HUES48 (cell line): ENCODE measurements around the gene MACROD2.

Experiments used
- H3K27ac ChIP-seq: one replicate; pipeline ENCODE4 v1.7.0; 2013; ENCODE audit warnings: low read depth, low read length, inconsistent platforms
- H3K27me3 ChIP-seq: 2 replicates; pipeline ENCODE4 v1.6.1; 2013; ENCODE audit warnings: mild to moderate bottlenecking, low read length; ENCODE audit not compliant: control insufficient read depth, insufficient read depth
- H3K36me3 ChIP-seq: 2 replicates; pipeline ENCODE4 v1.6.1; 2013; ENCODE audit warnings: low read length; ENCODE audit not compliant: control insufficient read depth, insufficient read depth
- H3K4me1 ChIP-seq: 2 replicates; pipeline ENCODE4 v1.6.1; 2013; ENCODE audit warnings: mild to moderate bottlenecking, low read length; ENCODE audit not compliant: control insufficient read depth, insufficient read depth
- H3K4me3 ChIP-seq: 2 replicates; pipeline ENCODE4 v1.5.1; 2013; ENCODE audit warnings: mild to moderate bottlenecking, low read depth, low read length
- H3K9ac ChIP-seq: 2 replicates; pipeline ENCODE4 v1.6.1; 2013; ENCODE audit warnings: mild to moderate bottlenecking, low read depth, low read length, moderate library complexity
- H3K9me3 ChIP-seq: 2 replicates; pipeline ENCODE4 v1.6.1; 2013; ENCODE audit warnings: low read length; ENCODE audit not compliant: control insufficient read depth, insufficient read depth

MACROD2 gene

DNA sequence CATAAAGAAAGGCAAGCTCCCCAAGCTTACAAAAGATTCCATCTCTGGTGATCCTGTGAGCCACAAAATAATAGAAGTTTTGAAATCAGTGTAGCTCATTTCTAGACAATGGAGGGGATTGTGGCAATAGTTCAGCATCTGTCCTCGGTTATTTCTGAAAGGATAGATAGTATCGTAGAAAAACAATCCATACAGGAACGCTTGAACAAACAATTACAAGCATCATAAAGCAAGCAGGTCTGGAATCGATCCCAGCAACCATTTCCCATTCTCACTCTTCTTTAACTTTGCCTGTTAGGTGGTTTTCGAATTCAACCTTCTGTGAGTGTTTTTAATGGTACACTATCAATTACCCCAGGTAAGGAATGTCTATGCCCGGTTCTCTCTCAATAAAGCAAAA, 1646.8 kb downstream of the MACROD2 start:
- H3K36me3 ChIP-seq: no peaks in the 10 kb centered on the region
- no peak overlapping the region for H3K9ac ChIP-seq
- peaks cover 19% of the 10 kb centered on the region for H3K4me1 ChIP-seq
- no peak overlapping the region for H3K27ac ChIP-seq
- H3K4me3 ChIP-seq: no peak overlapping the region
- H3K27me3 ChIP-seq: no peaks in the 10 kb centered on the region
- H3K9me3 ChIP-seq: no peaks in the 10 kb centered on the region

DNA sequence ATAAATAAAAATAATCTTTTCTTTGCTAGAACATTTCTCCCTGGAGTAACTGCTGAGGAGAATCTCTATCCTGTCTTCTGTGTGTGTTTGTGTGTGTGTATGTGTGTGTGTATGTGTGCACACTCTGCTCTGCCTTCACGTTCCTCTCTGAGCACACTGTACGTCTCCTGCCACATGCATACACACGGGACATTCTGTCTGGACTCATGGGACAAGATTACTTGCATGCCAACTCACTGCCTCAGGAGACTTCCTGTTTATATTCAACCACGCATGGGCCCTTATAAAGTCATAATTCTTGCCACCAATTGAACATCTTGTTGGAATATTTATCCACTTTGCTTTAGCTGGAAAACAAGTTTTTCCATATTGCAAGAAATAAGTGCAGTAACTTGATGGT, 1647.4 kb downstream of the MACROD2 start:
- peaks cover 13% of the 10 kb centered on the region for H3K4me1 ChIP-seq
- H3K27ac ChIP-seq: no peak overlapping the region
- H3K4me3 ChIP-seq: no peak overlapping the region
- H3K36me3 ChIP-seq: no peaks in the 10 kb centered on the region
- H3K9me3 ChIP-seq: no peaks in the 10 kb centered on the region
- H3K27me3 ChIP-seq: no peaks in the 10 kb centered on the region
- no peak overlapping the region for H3K9ac ChIP-seq

- Histone ChIP-seq H3K36me3 (no peaks in the 10 kb centered on the region), H3K27me3 (no peaks in the 10 kb centered on the region), H3K27ac (no peak overlapping the region)
Measured at GRCh38 chr20:15643713-15644112, 1648.4 kb downstream of the MACROD2 start.

DNA sequence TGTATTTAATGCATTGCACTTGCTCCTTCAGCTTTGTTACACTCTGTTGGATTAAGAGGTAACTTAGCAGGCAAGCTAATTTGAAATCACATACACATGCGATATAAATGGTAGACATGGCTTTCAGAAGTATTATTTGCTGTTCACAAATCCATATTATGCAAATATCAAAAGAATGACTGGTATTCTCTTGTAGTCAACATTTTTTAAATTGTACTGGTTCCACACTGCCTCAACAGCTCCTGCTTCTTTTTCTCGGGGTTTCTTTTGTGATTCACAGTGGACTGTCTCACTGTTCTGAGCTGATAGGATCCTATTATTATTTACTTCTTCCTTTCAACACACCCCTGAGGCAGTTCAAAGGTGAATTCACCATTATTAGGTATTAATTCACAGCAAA, 1650.5 kb downstream of the MACROD2 start:
- Histone ChIP-seq H3K9me3 (no peaks in the 10 kb centered on the region), H3K9ac (no peak overlapping the region), H3K27ac (no peak overlapping the region), H3K27me3 (no peaks in the 10 kb centered on the region), H3K36me3 (no peaks in the 10 kb centered on the region), H3K4me1 (no peaks in the 10 kb centered on the region), H3K4me3 (no peak overlapping the region)

More at GRCh38 chr20:15643713-15644112, 1648.4 kb downstream of the MACROD2 start:
- no peak overlapping the region for H3K4me3 ChIP-seq
- no peaks in the 10 kb centered on the region for H3K9me3 ChIP-seq
- no peak overlapping the region for H3K9ac ChIP-seq
- peaks cover 3% of the 10 kb centered on the region for H3K4me1 ChIP-seq

DNA sequence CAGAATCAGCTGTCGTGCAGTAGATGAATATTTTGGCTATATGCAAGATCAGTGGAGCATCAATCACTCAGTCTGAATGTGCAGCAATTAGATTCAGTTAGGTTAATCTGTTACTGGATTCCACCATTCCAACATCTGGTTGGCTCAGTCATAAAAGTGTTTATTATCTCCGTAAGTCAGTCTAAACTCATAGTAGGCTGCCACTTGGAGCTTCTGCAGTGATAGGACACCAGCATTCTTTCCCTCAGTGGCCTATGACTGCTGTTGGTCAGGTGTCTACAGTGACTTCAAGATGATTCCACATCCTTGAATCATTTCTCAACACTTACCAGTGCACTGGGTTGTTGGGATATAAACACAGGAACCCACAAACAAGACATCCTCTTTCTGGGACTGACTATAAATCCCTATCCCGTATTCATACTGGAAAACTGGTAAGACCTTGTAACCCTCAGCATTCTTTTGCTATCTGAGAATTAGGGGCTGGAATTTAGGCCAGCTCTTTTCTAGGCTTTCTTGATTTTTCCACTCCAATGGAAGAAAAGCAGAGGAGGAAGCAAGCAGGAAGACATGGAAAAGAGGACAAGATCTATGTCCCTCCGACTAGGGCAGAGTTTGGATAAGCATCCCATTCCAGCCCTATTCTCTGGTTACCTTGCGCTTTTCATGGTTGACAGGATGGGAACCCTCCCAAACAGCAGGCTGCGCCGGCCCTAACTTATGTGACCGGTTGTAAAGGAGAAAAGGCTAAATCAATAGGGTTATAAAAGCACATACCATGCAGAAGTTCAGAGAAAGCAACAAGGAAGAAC, 1658.3 kb downstream of the MACROD2 start:
- H3K9ac ChIP-seq: no peak overlapping the region
- no peak overlapping the region for H3K4me3 ChIP-seq
- peaks cover 10% of the 10 kb centered on the region for H3K4me1 ChIP-seq
- H3K9me3 ChIP-seq: no peaks in the 10 kb centered on the region
- H3K27me3 ChIP-seq: no peaks in the 10 kb centered on the region
- no peak overlapping the region for H3K27ac ChIP-seq
- H3K36me3 ChIP-seq: no peaks in the 10 kb centered on the region

DNA sequence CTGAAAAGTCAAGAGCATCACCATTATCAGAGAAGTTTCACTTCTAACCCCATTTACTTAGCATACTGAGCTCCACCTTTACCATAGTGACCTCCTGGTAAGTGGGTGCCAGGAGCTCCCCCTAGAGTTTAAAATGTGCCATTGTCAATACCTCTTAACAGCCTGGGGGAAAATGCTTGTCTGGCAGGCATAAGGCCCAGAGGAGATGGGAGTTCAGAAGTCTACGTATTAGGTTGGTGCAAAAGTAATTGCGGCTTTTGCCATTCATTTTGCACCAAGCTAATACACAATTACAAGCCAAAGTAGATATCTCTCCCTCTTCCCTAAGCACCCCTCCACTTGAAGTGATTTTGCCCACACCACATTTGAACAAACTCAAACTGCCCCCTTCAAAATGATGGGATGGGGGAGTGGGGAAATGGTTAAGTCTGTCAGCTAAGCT, 1658.9 kb downstream of the MACROD2 start:
- Histone ChIP-seq H3K27me3 (no peaks in the 10 kb centered on the region), H3K4me1 (peaks cover 11% of the 10 kb centered on the region), H3K9me3 (no peaks in the 10 kb centered on the region), H3K36me3 (no peaks in the 10 kb centered on the region), H3K9ac (no peak overlapping the region), H3K27ac (no peak overlapping the region), H3K4me3 (no peak overlapping the region)

- H3K27ac ChIP-seq: no peak overlapping the region
- H3K4me1 ChIP-seq: peaks cover 11% of the 10 kb centered on the region
- H3K36me3 ChIP-seq: no peaks in the 10 kb centered on the region
- no peaks in the 10 kb centered on the region for H3K27me3 ChIP-seq
- H3K4me3 ChIP-seq: no peak overlapping the region
- no peak overlapping the region for H3K9ac ChIP-seq
- no peaks in the 10 kb centered on the region for H3K9me3 ChIP-seq
Measured at GRCh38 chr20:15655295-15655874, 1660.1 kb downstream of the MACROD2 start.

DNA sequence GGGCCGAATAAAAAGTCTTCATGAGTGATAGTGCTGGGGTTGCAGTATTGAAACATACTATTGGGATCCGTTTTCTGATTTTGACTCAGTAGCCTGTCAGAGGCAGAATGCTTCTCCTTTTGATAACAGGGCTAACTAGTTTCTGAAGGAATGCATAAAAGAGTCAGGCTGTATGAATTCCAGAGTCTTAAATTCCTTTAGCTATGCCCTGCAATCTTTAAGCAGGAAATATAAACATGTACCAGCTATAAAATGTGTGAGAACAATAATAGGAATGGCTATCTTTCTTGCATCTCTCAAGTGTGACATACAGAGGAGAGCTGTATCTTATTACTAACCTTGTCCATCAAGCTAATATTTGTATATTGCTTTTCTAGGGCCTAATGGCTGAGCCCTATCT, 1660.8 kb downstream of the MACROD2 start:
- Histone ChIP-seq H3K9ac (no peak overlapping the region), H3K27me3 (no peaks in the 10 kb centered on the region), H3K27ac (no peak overlapping the region), H3K4me3 (no peak overlapping the region), H3K4me1 (peaks cover 11% of the 10 kb centered on the region), H3K9me3 (no peaks in the 10 kb centered on the region), H3K36me3 (no peaks in the 10 kb centered on the region)

DNA sequence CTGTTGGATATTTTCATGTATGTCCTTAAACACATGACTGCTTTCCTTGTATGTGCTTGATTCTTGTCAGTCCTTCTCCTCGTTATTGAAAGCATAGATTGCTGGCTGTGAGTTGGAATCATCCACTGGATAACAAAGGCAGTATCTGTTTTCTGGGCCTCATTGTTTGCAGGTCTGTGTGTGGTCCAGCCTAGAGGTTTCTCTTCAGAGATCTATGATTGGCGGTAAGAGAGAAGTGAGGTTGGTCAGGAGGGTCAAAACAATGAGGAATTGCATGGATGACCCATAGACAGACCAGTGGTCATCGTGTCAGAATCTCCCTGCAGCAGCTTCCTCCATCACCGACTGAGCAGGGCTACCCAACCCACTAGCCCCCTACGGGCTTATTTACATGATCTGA, 1663.0 kb downstream of the MACROD2 start:
- no peak overlapping the region for H3K27ac ChIP-seq
- no peaks in the 10 kb centered on the region for H3K9me3 ChIP-seq
- H3K4me3 ChIP-seq: no peak overlapping the region
- no peaks in the 10 kb centered on the region for H3K36me3 ChIP-seq
- H3K27me3 ChIP-seq: no peaks in the 10 kb centered on the region
- no peak overlapping the region for H3K9ac ChIP-seq
- H3K4me1 ChIP-seq: peaks cover 11% of the 10 kb centered on the region

DNA sequence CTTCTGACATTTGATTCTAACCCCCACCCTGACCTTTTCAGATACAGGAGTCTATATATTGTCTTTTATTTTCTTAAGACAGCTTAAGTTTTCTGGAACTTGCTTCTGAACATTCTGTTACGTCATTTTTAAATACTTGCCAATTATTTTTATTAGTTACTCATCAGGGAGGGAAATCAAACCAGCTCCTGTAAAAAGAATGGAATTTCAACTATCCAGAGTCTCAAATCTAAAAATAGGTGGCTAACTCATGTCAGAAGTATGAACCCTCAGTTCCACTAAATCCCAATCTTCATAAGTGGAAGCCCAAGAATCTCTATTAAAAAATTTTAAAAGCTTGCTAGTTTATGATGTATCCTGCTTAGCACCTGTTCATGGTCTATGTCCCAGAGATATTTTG, 1677.9 kb downstream of the MACROD2 start:
- no peaks in the 10 kb centered on the region for H3K9me3 ChIP-seq
- no peak overlapping the region for H3K4me3 ChIP-seq
- no peak overlapping the region for H3K9ac ChIP-seq
- no peaks in the 10 kb centered on the region for H3K27me3 ChIP-seq
- H3K4me1 ChIP-seq: no peaks in the 10 kb centered on the region
- H3K36me3 ChIP-seq: no peaks in the 10 kb centered on the region
- no peak overlapping the region for H3K27ac ChIP-seq

DNA sequence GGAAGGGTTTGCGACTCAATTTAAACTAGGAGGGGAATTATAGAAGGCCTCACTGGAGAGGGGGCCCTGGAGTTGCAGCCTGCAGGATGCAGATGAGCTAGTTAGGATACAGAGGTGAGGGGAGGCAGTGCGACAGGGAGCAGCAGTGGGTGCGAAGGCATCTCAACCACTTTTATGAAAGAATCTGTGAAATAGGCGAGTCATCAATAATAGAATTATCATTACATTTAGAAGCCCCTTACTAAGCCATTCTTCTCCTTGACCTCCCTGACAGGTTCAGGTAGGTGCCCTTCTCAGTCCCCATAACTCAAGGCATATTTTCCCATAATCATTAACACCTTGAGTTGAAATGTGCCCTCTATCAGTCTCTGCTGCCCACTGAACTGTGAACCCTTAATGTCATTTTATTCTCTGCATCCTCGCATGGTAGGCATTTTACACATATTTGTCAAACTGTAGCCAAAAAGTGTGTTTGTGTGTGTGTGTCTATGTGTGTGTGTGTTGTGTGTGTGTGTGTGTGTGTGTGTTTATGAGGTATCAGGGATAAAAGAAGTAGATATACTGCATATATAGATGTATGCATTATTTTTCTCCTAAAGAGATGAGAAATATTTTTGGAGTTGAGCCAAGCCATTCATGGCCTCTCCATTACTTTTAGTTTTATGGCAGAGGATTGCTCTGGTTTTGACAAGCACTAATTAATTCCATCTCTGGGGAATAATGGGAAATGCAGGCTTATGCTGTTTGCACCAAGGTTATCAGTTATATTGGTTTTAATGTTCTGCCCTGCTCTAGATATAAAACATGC, 1679.1 kb downstream of the MACROD2 start:
- Histone ChIP-seq H3K9me3 (no peaks in the 10 kb centered on the region), H3K4me3 (no peak overlapping the region), H3K27me3 (no peaks in the 10 kb centered on the region), H3K4me1 (no peaks in the 10 kb centered on the region), H3K9ac (no peak overlapping the region), H3K36me3 (no peaks in the 10 kb centered on the region), H3K27ac (no peak overlapping the region)
